GM12874 (cell line): ENCODE results near the gene ZNF614.

Source experiments
- CTCF ChIP-seq: IDR thresholded peaks from 2 replicates; pipeline ENCODE4 v1.5.1; 2011; ENCODE audit warnings: low read depth, mild to moderate bottlenecking, control low read depth, low read length, moderate library complexity; ENCODE audit not compliant: insufficient read depth

Gene ZNF614

GRCh38 chr19:52028027-52028779, at the start of gene ZNF614:
Gene ZNF614 (minus strand): TSS chr19:52028379. CDS start chr19:52025745, 2,634 bp downstream.
- TF ChIP-seq CTCF = no peak

- TF ChIP-seq CTCF = no peak
Observed at GRCh38 chr19:52070496-52070895, 42.3 kb upstream of the ZNF614 start.

GRCh38 chr19:52069653-52070052, 41.5 kb upstream of the ZNF614 start:
- no peak for TF ChIP-seq CTCF

- TF ChIP-seq CTCF = no peak
Observed at GRCh38 chr19:52066258-52066863, 38.2 kb upstream of the ZNF614 start.

- TF ChIP-seq CTCF = no peak
Observed at GRCh38 chr19:52065399-52065798, 37.2 kb upstream of the ZNF614 start.

GRCh38 chr19:52048555-52049501, 20.6 kb upstream of the ZNF614 start, which contains the start of gene ZNF432:
Gene ZNF432 (minus strand): TSS chr19:52048838. CDS start chr19:52046868, 1,970 bp downstream.
- TF ChIP-seq CTCF = no peak

GRCh38 chr19:52039169-52039568, 11.0 kb upstream of the ZNF614 start:
- TF ChIP-seq CTCF = no peak
